Neutrophil (primary cell): ENCODE results near the gene ID3.

Experiments
- H3K27ac ChIP-seq: fragments of 200-600 bp; sonication (generic); 2 replicates; pipeline ENCODE4 v1.5.1; 2016; ENCODE audit warnings: mild to moderate bottlenecking, moderate library complexity
- H3K27me3 ChIP-seq: fragments of 200-600 bp; sonication (generic); 2 replicates; pipeline ENCODE4 v1.6.0; 2016; ENCODE audit warnings: mild to moderate bottlenecking
- H3K36me3 ChIP-seq: fragments of 200-600 bp; sonication (generic); 2 replicates; pipeline ENCODE4 v1.5.1; 2017
- H3K4me1 ChIP-seq, 2 experiments: fragments of 200-600 bp in 1 of 2; sonication (generic) in 1 of 2; 1 replicate in 1 of 2; 2 replicates in 1 of 2; pipeline versions ENCODE4 v1.5.1 to v1.6.1; 2013 to 2016; ENCODE audit warnings: low read depth in 1 of 2, low read length in 1 of 2, mild to moderate bottlenecking in 1 of 2, moderate library complexity in 1 of 2; ENCODE audit not compliant: control insufficient read depth in 1 of 2, insufficient read depth in 1 of 2
- H3K4me3 ChIP-seq, 2 experiments: fragments of 200-600 bp in 1 of 2; sonication (generic) in 1 of 2; 1 replicate in 1 of 2; 2 replicates in 1 of 2; pipeline ENCODE4 v1.5.1; 2013 to 2016; ENCODE audit warnings: low read depth in 1 of 2, low read length in 1 of 2, mild to moderate bottlenecking in 1 of 2, moderate library complexity in 1 of 2
- H3K9me3 ChIP-seq: fragments of 200-600 bp; sonication (generic); 2 replicates; pipeline ENCODE4 v1.5.1; 2016
- TF ChIP-seq, protein P1 (sequence below): fragments of 200-600 bp; sonication (generic); IDR thresholded peaks from 2 replicates; pipeline ENCODE4 v1.5.1; 2016; ENCODE audit warnings: antibody characterized with exemption

ID3 gene

GRCh38 chr1:23559136-23559984 is at the start of gene ID3:
TSS of gene ID3 (minus strand) at chr1:23559501. CDS start at chr1:23559426, 75 bp downstream.
- no peaks in the 10 kb centered on the region for H3K36me3 ChIP-seq
- peak within 1 kb of the TSS; percentile 95 for H3K27ac ChIP-seq
- peaks cover 56% of the 10 kb centered on the region for H3K27me3 ChIP-seq
- TF ChIP-seq, protein P1, sequence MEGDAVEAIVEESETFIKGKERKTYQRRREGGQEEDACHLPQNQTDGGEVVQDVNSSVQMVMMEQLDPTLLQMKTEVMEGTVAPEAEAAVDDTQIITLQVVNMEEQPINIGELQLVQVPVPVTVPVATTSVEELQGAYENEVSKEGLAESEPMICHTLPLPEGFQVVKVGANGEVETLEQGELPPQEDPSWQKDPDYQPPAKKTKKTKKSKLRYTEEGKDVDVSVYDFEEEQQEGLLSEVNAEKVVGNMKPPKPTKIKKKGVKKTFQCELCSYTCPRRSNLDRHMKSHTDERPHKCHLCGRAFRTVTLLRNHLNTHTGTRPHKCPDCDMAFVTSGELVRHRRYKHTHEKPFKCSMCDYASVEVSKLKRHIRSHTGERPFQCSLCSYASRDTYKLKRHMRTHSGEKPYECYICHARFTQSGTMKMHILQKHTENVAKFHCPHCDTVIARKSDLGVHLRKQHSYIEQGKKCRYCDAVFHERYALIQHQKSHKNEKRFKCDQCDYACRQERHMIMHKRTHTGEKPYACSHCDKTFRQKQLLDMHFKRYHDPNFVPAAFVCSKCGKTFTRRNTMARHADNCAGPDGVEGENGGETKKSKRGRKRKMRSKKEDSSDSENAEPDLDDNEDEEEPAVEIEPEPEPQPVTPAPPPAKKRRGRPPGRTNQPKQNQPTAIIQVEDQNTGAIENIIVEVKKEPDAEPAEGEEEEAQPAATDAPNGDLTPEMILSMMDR, result peak; percentile 47
- H3K4me3 ChIP-seq, result peak within 1 kb of the TSS; percentile 72 to 73
- no peaks in the 10 kb centered on the region for H3K9me3 ChIP-seq
- peaks cover 67 to 69% of the 10 kb centered on the region in 2 experiments for H3K4me1 ChIP-seq

DNA sequence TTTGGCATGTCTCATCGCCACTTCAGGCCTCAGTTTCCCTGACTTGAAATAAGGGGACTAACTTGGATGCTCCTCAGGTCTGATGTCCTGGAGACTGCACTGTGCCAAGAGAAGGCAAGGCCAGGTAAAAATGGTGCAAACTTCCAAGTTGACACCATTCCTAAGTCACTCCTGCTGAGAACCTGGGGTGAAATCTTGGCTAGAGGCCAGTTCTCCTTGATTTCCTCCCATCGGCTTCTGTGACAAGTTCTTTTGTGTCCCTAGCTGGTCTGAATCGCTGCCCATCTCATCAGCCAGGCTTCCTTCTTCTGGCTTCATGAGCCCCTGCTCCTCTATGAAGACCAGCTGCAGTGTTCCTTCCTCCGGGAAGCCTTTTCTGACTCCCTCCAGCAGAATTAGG is 48.6 kb upstream of the ID3 start:
- Histone ChIP-seq H3K27me3 (peaks cover 47% of the 10 kb centered on the region), H3K4me1 (no peaks in the 10 kb centered on the region), H3K27ac (no peak overlapping the region), H3K9me3 (no peaks in the 10 kb centered on the region), H3K4me3 (no peak overlapping the region), H3K36me3 (no peaks in the 10 kb centered on the region)
- TF ChIP-seq, protein P1, result no peak

GRCh38 chr1:23601968-23602876 is 42.9 kb upstream of the ID3 start:
- Histone ChIP-seq H3K9me3 (no peaks in the 10 kb centered on the region), H3K27me3 (peaks cover 12% of the 10 kb centered on the region), H3K36me3 (no peaks in the 10 kb centered on the region), H3K4me3 (no peak overlapping the region), H3K4me1 (peaks cover 11 to 13% of the 10 kb centered on the region in 2 experiments), H3K27ac (no peak overlapping the region)
- TF ChIP-seq, protein P1, result no peak

- Histone ChIP-seq H3K36me3 (no peaks in the 10 kb centered on the region), H3K4me3 (no peak overlapping the region), H3K27me3 (peaks cover 11% of the 10 kb centered on the region), H3K27ac (no peak overlapping the region), H3K4me1 (peaks cover 11 to 13% of the 10 kb centered on the region in 2 experiments), H3K9me3 (no peaks in the 10 kb centered on the region)
- TF ChIP-seq, protein P1, result no peak
These were observed 42.0 kb upstream of the ID3 start for GRCh38 chr1:23601135-23601967.

GRCh38 chr1:23600283-23600682 is 41.0 kb upstream of the ID3 start:
- peaks cover 11 to 13% of the 10 kb centered on the region in 2 experiments for H3K4me1 ChIP-seq
- H3K4me3 ChIP-seq, result no peak overlapping the region
- peak overlapping the region; percentile 34 for H3K27ac ChIP-seq
- peaks cover 11% of the 10 kb centered on the region for H3K27me3 ChIP-seq
- H3K9me3 ChIP-seq, result no peaks in the 10 kb centered on the region
- TF ChIP-seq, protein P1, result no peak
- no peaks in the 10 kb centered on the region for H3K36me3 ChIP-seq
